Neural cell (in vitro differentiated cells): ENCODE data around the gene ADGRD1.

Experiments
- EP300 ChIP-seq: fragments of 450-650 bp; conservative IDR thresholded peaks from 2 replicates; pipeline ENCODE4 v1.6.1; 2014; ENCODE audit warnings: antibody characterized with exemption, mild to moderate bottlenecking, moderate library complexity; ENCODE audit not compliant: poor library complexity, severe bottlenecking
- EZH2 ChIP-seq: fragments of 200-600, 300-800 bp; shearing (Covaris generic), sonication (generic); IDR thresholded peaks from 2 replicates; pipeline ENCODE4 v1.6.1; 2014; ENCODE audit warnings: antibody characterized with exemption, low read length, borderline replicate concordance, mild to moderate bottlenecking; ENCODE audit not compliant: insufficient read depth, poor library complexity, severe bottlenecking
- POLR2AphosphoS5 ChIP-seq: IDR thresholded peaks from 2 replicates; pipeline ENCODE4 v1.6.1; 2012
- RAD21 ChIP-seq: fragments of 450-650 bp; conservative IDR thresholded peaks from 2 replicates; pipeline ENCODE4 v1.6.1; 2014; ENCODE audit warnings: antibody characterized with exemption, mild to moderate bottlenecking, moderate library complexity
- SMC3 ChIP-seq: fragments of 450-650 bp; conservative IDR thresholded peaks from 2 replicates; pipeline ENCODE4 v1.6.1; 2014; ENCODE audit warnings: antibody characterized with exemption, mild to moderate bottlenecking, moderate library complexity; ENCODE audit not compliant: poor library complexity
- TF ChIP-seq, protein P1 (sequence below): fragments of 450-650 bp; IDR thresholded peaks from 2 replicates; pipeline ENCODE4 v1.5.1; 2014; ENCODE audit warnings: antibody characterized with exemption, mild to moderate bottlenecking, moderate library complexity; ENCODE audit not compliant: poor library complexity, severe bottlenecking
- TF ChIP-seq, protein P2 (sequence below): IDR thresholded peaks from 2 replicates; pipeline ENCODE4 v1.6.1; 2012; ENCODE audit warnings: borderline replicate concordance

DNA sequence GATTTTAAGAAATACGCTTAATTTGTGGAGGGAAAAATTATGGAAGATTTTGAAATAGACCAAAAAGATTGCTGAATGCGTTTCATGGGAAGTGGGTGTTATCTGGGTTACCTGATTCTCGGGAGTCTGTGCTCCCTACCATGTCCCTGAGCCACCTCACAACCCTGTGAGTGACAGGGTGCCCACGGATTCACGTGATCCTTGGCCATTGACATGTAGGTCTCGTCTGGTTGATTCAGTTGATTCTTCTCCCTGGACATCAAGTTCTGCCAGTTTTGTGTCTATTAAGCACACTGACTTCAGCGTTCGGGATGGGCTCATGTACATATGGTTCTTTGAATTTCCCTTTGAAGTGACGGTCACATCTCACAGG is 101.4 kb downstream of the ADGRD1 start:
- TF ChIP-seq, protein P1, sequence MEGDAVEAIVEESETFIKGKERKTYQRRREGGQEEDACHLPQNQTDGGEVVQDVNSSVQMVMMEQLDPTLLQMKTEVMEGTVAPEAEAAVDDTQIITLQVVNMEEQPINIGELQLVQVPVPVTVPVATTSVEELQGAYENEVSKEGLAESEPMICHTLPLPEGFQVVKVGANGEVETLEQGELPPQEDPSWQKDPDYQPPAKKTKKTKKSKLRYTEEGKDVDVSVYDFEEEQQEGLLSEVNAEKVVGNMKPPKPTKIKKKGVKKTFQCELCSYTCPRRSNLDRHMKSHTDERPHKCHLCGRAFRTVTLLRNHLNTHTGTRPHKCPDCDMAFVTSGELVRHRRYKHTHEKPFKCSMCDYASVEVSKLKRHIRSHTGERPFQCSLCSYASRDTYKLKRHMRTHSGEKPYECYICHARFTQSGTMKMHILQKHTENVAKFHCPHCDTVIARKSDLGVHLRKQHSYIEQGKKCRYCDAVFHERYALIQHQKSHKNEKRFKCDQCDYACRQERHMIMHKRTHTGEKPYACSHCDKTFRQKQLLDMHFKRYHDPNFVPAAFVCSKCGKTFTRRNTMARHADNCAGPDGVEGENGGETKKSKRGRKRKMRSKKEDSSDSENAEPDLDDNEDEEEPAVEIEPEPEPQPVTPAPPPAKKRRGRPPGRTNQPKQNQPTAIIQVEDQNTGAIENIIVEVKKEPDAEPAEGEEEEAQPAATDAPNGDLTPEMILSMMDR: no peak
- TF ChIP-seq SMC3: no peak
- no peak for TF ChIP-seq EZH2
- TF ChIP-seq POLR2AphosphoS5: no peak
- TF ChIP-seq EP300: no peak
- TF ChIP-seq RAD21: no peak
- TF ChIP-seq, protein P2, sequence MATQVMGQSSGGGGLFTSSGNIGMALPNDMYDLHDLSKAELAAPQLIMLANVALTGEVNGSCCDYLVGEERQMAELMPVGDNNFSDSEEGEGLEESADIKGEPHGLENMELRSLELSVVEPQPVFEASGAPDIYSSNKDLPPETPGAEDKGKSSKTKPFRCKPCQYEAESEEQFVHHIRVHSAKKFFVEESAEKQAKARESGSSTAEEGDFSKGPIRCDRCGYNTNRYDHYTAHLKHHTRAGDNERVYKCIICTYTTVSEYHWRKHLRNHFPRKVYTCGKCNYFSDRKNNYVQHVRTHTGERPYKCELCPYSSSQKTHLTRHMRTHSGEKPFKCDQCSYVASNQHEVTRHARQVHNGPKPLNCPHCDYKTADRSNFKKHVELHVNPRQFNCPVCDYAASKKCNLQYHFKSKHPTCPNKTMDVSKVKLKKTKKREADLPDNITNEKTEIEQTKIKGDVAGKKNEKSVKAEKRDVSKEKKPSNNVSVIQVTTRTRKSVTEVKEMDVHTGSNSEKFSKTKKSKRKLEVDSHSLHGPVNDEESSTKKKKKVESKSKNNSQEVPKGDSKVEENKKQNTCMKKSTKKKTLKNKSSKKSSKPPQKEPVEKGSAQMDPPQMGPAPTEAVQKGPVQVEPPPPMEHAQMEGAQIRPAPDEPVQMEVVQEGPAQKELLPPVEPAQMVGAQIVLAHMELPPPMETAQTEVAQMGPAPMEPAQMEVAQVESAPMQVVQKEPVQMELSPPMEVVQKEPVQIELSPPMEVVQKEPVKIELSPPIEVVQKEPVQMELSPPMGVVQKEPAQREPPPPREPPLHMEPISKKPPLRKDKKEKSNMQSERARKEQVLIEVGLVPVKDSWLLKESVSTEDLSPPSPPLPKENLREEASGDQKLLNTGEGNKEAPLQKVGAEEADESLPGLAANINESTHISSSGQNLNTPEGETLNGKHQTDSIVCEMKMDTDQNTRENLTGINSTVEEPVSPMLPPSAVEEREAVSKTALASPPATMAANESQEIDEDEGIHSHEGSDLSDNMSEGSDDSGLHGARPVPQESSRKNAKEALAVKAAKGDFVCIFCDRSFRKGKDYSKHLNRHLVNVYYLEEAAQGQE: no peak
